Measurements from ENCODE around the gene ACOT11. TPM values are rescaled to one million over a fixed set of nuclear protein-coding genes. Genes with fewer than 3 reads are reported as not detected.

ACOT11 gene
- total RNA-seq, 1 experiment from 2014 or later, result not detected

GRCh38 chr1:54582566-54583306 is 34.7 kb downstream of the ACOT11 start:
- H3K9me3 ChIP-seq (ENCODE audit: low read length), result no peaks in the 10 kb centered on the region
- H3K27ac ChIP-seq (ENCODE audit: low read length), result no peak overlapping the region
- H2AFZ ChIP-seq (ENCODE audit: low read length), result no peak overlapping the region
- H3K9ac ChIP-seq (ENCODE audit: low read length), result no peak overlapping the region
- no peaks in the 10 kb centered on the region for H3K4me1 ChIP-seq (ENCODE audit: low read length)
- no peaks in the 10 kb centered on the region for H3K27me3 ChIP-seq (ENCODE audit: low read length)
- no peaks in the 10 kb centered on the region for H3K9me2 ChIP-seq (replicated peaks; ENCODE audit: insufficient read depth, low read length)
- no peaks in the 10 kb centered on the region for H3K36me3 ChIP-seq (ENCODE audit: insufficient read depth, low read length)
- no peaks in the 10 kb centered on the region for H3K79me2 ChIP-seq (ENCODE audit: low read length)
- H4K20me1 ChIP-seq (ENCODE audit: insufficient read depth, low read depth, low read length), result no peaks in the 10 kb centered on the region
- no peak overlapping the region for H3K4me3 ChIP-seq (ENCODE audit: low read length)
- DNase-seq, result no peak
- no peak overlapping the region for H3K4me2 ChIP-seq (ENCODE audit: low read depth, low read length, poor library complexity, severe bottlenecking)

- Histone ChIP-seq H3K4me3 (ENCODE audit: low read length) (no peak overlapping the region), H3K36me3 (ENCODE audit: insufficient read depth, low read length) (no peaks in the 10 kb centered on the region)
- DNase-seq, result no peak
Observed at GRCh38 chr1:54583307-54583686, 35.3 kb downstream of the ACOT11 start.

GRCh38 chr1:54583871-54584270 is 35.8 kb downstream of the ACOT11 start:
- Histone ChIP-seq H3K36me3 (ENCODE audit: insufficient read depth, low read length) (no peaks in the 10 kb centered on the region), H3K79me2 (ENCODE audit: low read length) (no peaks in the 10 kb centered on the region), H3K4me3 (ENCODE audit: low read length) (no peak overlapping the region), H4K20me1 (ENCODE audit: insufficient read depth, low read depth, low read length) (no peaks in the 10 kb centered on the region), H3K27ac (ENCODE audit: low read length) (no peak overlapping the region), H3K27me3 (ENCODE audit: low read length) (no peaks in the 10 kb centered on the region), H3K4me2 (ENCODE audit: low read depth, low read length, poor library complexity, severe bottlenecking) (no peak overlapping the region), H3K9me3 (ENCODE audit: low read length) (no peaks in the 10 kb centered on the region), H3K9me2 (replicated peaks; ENCODE audit: insufficient read depth, low read length) (no peaks in the 10 kb centered on the region), H3K4me1 (ENCODE audit: low read length) (no peaks in the 10 kb centered on the region), H3K9ac (ENCODE audit: low read length) (no peak overlapping the region), H2AFZ (ENCODE audit: low read length) (no peak overlapping the region)
- DNase-seq, result no peak

More at GRCh38 chr1:54583307-54583686, 35.3 kb downstream of the ACOT11 start:
- Histone ChIP-seq H2AFZ (ENCODE audit: low read length) (no peak overlapping the region), H3K27ac (ENCODE audit: low read length) (no peak overlapping the region), H3K4me2 (ENCODE audit: low read depth, low read length, poor library complexity, severe bottlenecking) (no peak overlapping the region), H3K79me2 (ENCODE audit: low read length) (no peaks in the 10 kb centered on the region), H3K4me1 (ENCODE audit: low read length) (no peaks in the 10 kb centered on the region), H3K27me3 (ENCODE audit: low read length) (no peaks in the 10 kb centered on the region), H3K9me2 (replicated peaks; ENCODE audit: insufficient read depth, low read length) (no peaks in the 10 kb centered on the region), H4K20me1 (ENCODE audit: insufficient read depth, low read depth, low read length) (no peaks in the 10 kb centered on the region), H3K9ac (ENCODE audit: low read length) (no peak overlapping the region), H3K9me3 (ENCODE audit: low read length) (no peaks in the 10 kb centered on the region)

GRCh38 chr1:54584575-54584974 is 36.5 kb downstream of the ACOT11 start:
- Histone ChIP-seq H3K36me3 (ENCODE audit: insufficient read depth, low read length) (no peaks in the 10 kb centered on the region), H3K79me2 (ENCODE audit: low read length) (no peaks in the 10 kb centered on the region), H3K27ac (ENCODE audit: low read length) (no peak overlapping the region), H3K27me3 (ENCODE audit: low read length) (no peaks in the 10 kb centered on the region), H3K9ac (ENCODE audit: low read length) (no peak overlapping the region), H3K4me3 (ENCODE audit: low read length) (no peak overlapping the region), H3K4me1 (ENCODE audit: low read length) (no peaks in the 10 kb centered on the region), H3K9me2 (replicated peaks; ENCODE audit: insufficient read depth, low read length) (no peaks in the 10 kb centered on the region), H4K20me1 (ENCODE audit: insufficient read depth, low read depth, low read length) (no peaks in the 10 kb centered on the region), H3K9me3 (ENCODE audit: low read length) (no peaks in the 10 kb centered on the region), H2AFZ (ENCODE audit: low read length) (no peak overlapping the region), H3K4me2 (ENCODE audit: low read depth, low read length, poor library complexity, severe bottlenecking) (no peak overlapping the region)
- DNase-seq, result no peak

- Histone ChIP-seq H3K4me2 (ENCODE audit: low read depth, low read length, poor library complexity, severe bottlenecking) (no peak overlapping the region), H3K9ac (ENCODE audit: low read length) (no peak overlapping the region)
Observed at GRCh38 chr1:54585181-54586066, 37.4 kb downstream of the ACOT11 start.

GRCh38 chr1:54588377-54588776 is 40.3 kb downstream of the ACOT11 start:
- no peak overlapping the region for H2AFZ ChIP-seq (ENCODE audit: low read length)

More at GRCh38 chr1:54585181-54586066, 37.4 kb downstream of the ACOT11 start:
- Histone ChIP-seq H3K9me2 (replicated peaks; ENCODE audit: insufficient read depth, low read length) (no peaks in the 10 kb centered on the region), H4K20me1 (ENCODE audit: insufficient read depth, low read depth, low read length) (no peaks in the 10 kb centered on the region), H3K79me2 (ENCODE audit: low read length) (no peaks in the 10 kb centered on the region), H3K27me3 (ENCODE audit: low read length) (no peaks in the 10 kb centered on the region), H3K4me3 (ENCODE audit: low read length) (no peak overlapping the region), H3K36me3 (ENCODE audit: insufficient read depth, low read length) (no peaks in the 10 kb centered on the region), H2AFZ (ENCODE audit: low read length) (no peak overlapping the region), H3K27ac (ENCODE audit: low read length) (no peak overlapping the region), H3K4me1 (ENCODE audit: low read length) (no peaks in the 10 kb centered on the region), H3K9me3 (ENCODE audit: low read length) (no peaks in the 10 kb centered on the region)
- no peak for DNase-seq

GRCh38 chr1:54591127-54591756 is 43.2 kb downstream of the ACOT11 start:
- no peak for DNase-seq
- H3K9ac ChIP-seq (ENCODE audit: low read length), result no peak overlapping the region
- H4K20me1 ChIP-seq (ENCODE audit: insufficient read depth, low read depth, low read length), result no peaks in the 10 kb centered on the region
- H3K4me3 ChIP-seq (ENCODE audit: low read length), result no peak overlapping the region
- no peaks in the 10 kb centered on the region for H3K27me3 ChIP-seq (ENCODE audit: low read length)
- no peak overlapping the region for H3K4me2 ChIP-seq (ENCODE audit: low read depth, low read length, poor library complexity, severe bottlenecking)
- no peaks in the 10 kb centered on the region for H3K9me2 ChIP-seq (replicated peaks; ENCODE audit: insufficient read depth, low read length)
- no peaks in the 10 kb centered on the region for H3K36me3 ChIP-seq (ENCODE audit: insufficient read depth, low read length)
- H2AFZ ChIP-seq (ENCODE audit: low read length), result no peak overlapping the region
- H3K9me3 ChIP-seq (ENCODE audit: low read length), result no peaks in the 10 kb centered on the region
- no peaks in the 10 kb centered on the region for H3K4me1 ChIP-seq (ENCODE audit: low read length)
- H3K79me2 ChIP-seq (ENCODE audit: low read length), result no peaks in the 10 kb centered on the region
- H3K27ac ChIP-seq (ENCODE audit: low read length), result no peak overlapping the region

More at GRCh38 chr1:54588377-54588776, 40.3 kb downstream of the ACOT11 start:
- DNase-seq, result no peak
- Histone ChIP-seq H3K9ac (ENCODE audit: low read length) (no peak overlapping the region), H3K9me2 (replicated peaks; ENCODE audit: insufficient read depth, low read length) (no peaks in the 10 kb centered on the region), H3K9me3 (ENCODE audit: low read length) (no peaks in the 10 kb centered on the region), H3K36me3 (ENCODE audit: insufficient read depth, low read length) (no peaks in the 10 kb centered on the region), H4K20me1 (ENCODE audit: insufficient read depth, low read depth, low read length) (no peaks in the 10 kb centered on the region), H3K4me2 (ENCODE audit: low read depth, low read length, poor library complexity, severe bottlenecking) (no peak overlapping the region), H3K27me3 (ENCODE audit: low read length) (no peaks in the 10 kb centered on the region), H3K27ac (ENCODE audit: low read length) (no peak overlapping the region), H3K79me2 (ENCODE audit: low read length) (no peaks in the 10 kb centered on the region), H3K4me3 (ENCODE audit: low read length) (no peak overlapping the region), H3K4me1 (ENCODE audit: low read length) (no peaks in the 10 kb centered on the region)

- Histone ChIP-seq H3K9me3 (ENCODE audit: low read length) (no peaks in the 10 kb centered on the region), H3K9ac (ENCODE audit: low read length) (no peak overlapping the region), H3K27ac (ENCODE audit: low read length) (no peak overlapping the region), H2AFZ (ENCODE audit: low read length) (no peak overlapping the region), H3K4me3 (ENCODE audit: low read length) (no peak overlapping the region), H4K20me1 (ENCODE audit: insufficient read depth, low read depth, low read length) (no peaks in the 10 kb centered on the region), H3K36me3 (ENCODE audit: insufficient read depth, low read length) (no peaks in the 10 kb centered on the region), H3K27me3 (ENCODE audit: low read length) (no peaks in the 10 kb centered on the region), H3K4me2 (ENCODE audit: low read depth, low read length, poor library complexity, severe bottlenecking) (no peak overlapping the region), H3K9me2 (replicated peaks; ENCODE audit: insufficient read depth, low read length) (no peaks in the 10 kb centered on the region), H3K79me2 (ENCODE audit: low read length) (no peaks in the 10 kb centered on the region), H3K4me1 (ENCODE audit: low read length) (no peaks in the 10 kb centered on the region)
- no peak for DNase-seq
Observed at GRCh38 chr1:54593571-54594160, 45.6 kb downstream of the ACOT11 start.

Measured in Karpas-422 (cell line).